Aorta (tissue), 5 donors: ENCODE measurements around the gene NAALADL2. TPM values are rescaled to one million over a fixed set of nuclear protein-coding genes. Genes with fewer than 3 reads are reported as not detected.

Experiments
- ATAC-seq: fragments of 200-7000 bp; cut with Tn5 transposase; one replicate; pipeline ENCODE4 v1.9.1; 2022; ENCODE audit warnings: moderate library complexity; ENCODE audit not compliant: low FRiP score
- DNase-seq, 2 donors: peaks; one replicate each; pipeline ENCODE4 v3.0.0-alpha.2; 2020
- H3K27ac ChIP-seq, 2 donors: one replicate each; pipeline ENCODE4 v1.5.1; 2013; ENCODE audit warnings: low read length in 2 of 2, mild to moderate bottlenecking in 2 of 2, moderate library complexity in 2 of 2, control low read depth in 1 of 2, inconsistent platforms in 1 of 2, low read depth in 1 of 2
- H3K27me3 ChIP-seq, 2 donors: one replicate each; pipeline ENCODE4 v1.6.1; 2013; ENCODE audit warnings: control low read depth in 1 of 2, low read length in 1 of 2, mild to moderate bottlenecking in 1 of 2, moderate library complexity in 1 of 2; ENCODE audit not compliant: insufficient read depth in 2 of 2, control insufficient read depth in 1 of 2
- H3K36me3 ChIP-seq, 2 donors: one replicate each; pipeline ENCODE4 v1.6.1; 2013; ENCODE audit warnings: control low read depth in 1 of 2, low read length in 1 of 2, mild to moderate bottlenecking in 1 of 2; ENCODE audit not compliant: insufficient read depth in 2 of 2, control insufficient read depth in 1 of 2
- H3K4me1 ChIP-seq, 2 donors: one replicate each; pipeline ENCODE4 v1.6.1; 2013; ENCODE audit warnings: low read length in 2 of 2, control low read depth in 1 of 2, mild to moderate bottlenecking in 1 of 2, moderate library complexity in 1 of 2; ENCODE audit not compliant: insufficient read depth in 2 of 2, control insufficient read depth in 1 of 2
- H3K4me3 ChIP-seq, 2 donors: one replicate each; pipeline ENCODE4 v1.5.1; 2013; ENCODE audit warnings: low read length in 2 of 2, control low read depth in 1 of 2, mild to moderate bottlenecking in 1 of 2
- H3K9me3 ChIP-seq: one replicate; pipeline ENCODE4 v1.6.1; 2013; ENCODE audit warnings: mild to moderate bottlenecking, low read length; ENCODE audit not compliant: control insufficient read depth
- WGBS, 2 donors: extraction: QIAGEN DNeasy Blood & Tissue Kit; methylation state at CpG; one replicate each; pipeline ENCODE4 v1.1.7; 2013; 5-methylcytosine and 5-hydroxymethylcytosine counted together
- intact Hi-C, 2 donors: fragments of 100-400 bp; cut with DNase I; formaldehyde crosslinking; loops; one replicate each; pipeline versions ENCODE4 v1.14.2 to v1.15.0; 2022
- polyA plus RNA-seq, 2 donors: library from polyadenylated mRNA; stranded (reverse); fragments of 200-250 nt; gene quantifications; one replicate each; pipeline ENCODE4 v1.2.3, GENCODE V29; 2013
- total RNA-seq, 2 donors: library from RNA; stranded (reverse); fragmentation: NEBNext Ultra II Directional; extraction: Animal tissue kit (Norgen Biotek cat#: 25700); gene quantifications; one replicate each; pipeline ENCODE4 v1.2.1, GENCODE V29; 2021
- donor health status: healthy with polysubstance abuse.
- donor health status: Bipolar disorder and iron deficiency.
- donor health status: DM: no; HTN: no; CAD: no.
- donor health status: DM: no; HTN: no; CAD: no.
- donor health status: DM: yes; HTN: yes; CAD: no.

NAALADL2 gene
- total and polyA plus RNA-seq, 4 donors, result 4.3 to 29.8 (median 11.9) TPM

GRCh38 chr3:174907628-174908407 lies 48.7 kb downstream of the NAALADL2 start:
- H3K36me3 ChIP-seq, result no peaks in the 10 kb centered on the region
- ATAC-seq, result no peak
- no peak overlapping the region for H3K4me3 ChIP-seq
- DNase-seq, result no peak
- intact Hi-C loops, result no loop called here
- 66 to 76% methylated on average over 4 of the region's 4 CpGs for WGBS, 2 donors
- H3K27me3 ChIP-seq, result no peaks in the 10 kb centered on the region
- no peaks in the 10 kb centered on the region for H3K9me3 ChIP-seq
- no peak overlapping the region for H3K27ac ChIP-seq
- H3K4me1 ChIP-seq, result peaks cover 0 to 1% of the 10 kb centered on the region in 2 donors

GRCh38 chr3:174931473-174932353 lies 72.6 kb downstream of the NAALADL2 start:
- no peaks in the 10 kb centered on the region for H3K27me3 ChIP-seq

GRCh38 chr3:174936590-174936989 lies 77.5 kb downstream of the NAALADL2 start:
- Histone ChIP-seq H3K27me3 (no peaks in the 10 kb centered on the region), H3K27ac (no peak overlapping the region), H3K9me3 (no peaks in the 10 kb centered on the region), H3K4me3 (no peak overlapping the region), H3K36me3 (no peaks in the 10 kb centered on the region), H3K4me1 (no peaks in the 10 kb centered on the region)
- intact Hi-C loops, result no loop called here
- DNase-seq, result no peak
- ATAC-seq, result no peak
- WGBS, 2 donors, result 93 to 94% methylated on average over 4 of the region's 4 CpGs

More at GRCh38 chr3:174931473-174932353, 72.6 kb downstream of the NAALADL2 start:
- Histone ChIP-seq H3K9me3 (no peaks in the 10 kb centered on the region), H3K27ac (no peak overlapping the region), H3K4me1 (no peaks in the 10 kb centered on the region), H3K36me3 (no peaks in the 10 kb centered on the region), H3K4me3 (no peak overlapping the region)
- DNase-seq (no peak), ATAC-seq (no peak)
- intact Hi-C loops, result no loop called here
- WGBS, 2 donors, result 37 to 92% methylated on average over 2 of the region's 2 CpGs

- intact Hi-C loops, result no loop called here
- Histone ChIP-seq H3K27ac (no peak overlapping the region), H3K27me3 (no peaks in the 10 kb centered on the region), H3K4me1 (no peaks in the 10 kb centered on the region), H3K9me3 (no peaks in the 10 kb centered on the region), H3K4me3 (no peak overlapping the region), H3K36me3 (no peaks in the 10 kb centered on the region)
- DNase-seq (no peak), ATAC-seq (no peak)
These were observed 78.3 kb downstream of the NAALADL2 start for GRCh38 chr3:174937478-174937877.

- WGBS, 2 donors, result 72 to 91% methylated on average over 4 of the region's 4 CpGs
- Histone ChIP-seq H3K4me3 (no peak overlapping the region), H3K9me3 (no peaks in the 10 kb centered on the region), H3K27ac (no peak overlapping the region), H3K4me1 (no peaks in the 10 kb centered on the region), H3K36me3 (no peaks in the 10 kb centered on the region), H3K27me3 (no peaks in the 10 kb centered on the region)
- intact Hi-C loops, result no loop called here
- no peak for ATAC-seq
- no peak for DNase-seq
These were observed 79.0 kb downstream of the NAALADL2 start for GRCh38 chr3:174938102-174938501.

GRCh38 chr3:174940151-174940550 lies 81.0 kb downstream of the NAALADL2 start:
- intact Hi-C loops, result loop anchor here in 1 of 2 donors (10.0 kb wide), 1 partner anchor 75 kb away; no protein-coding TSS in a partner anchor
- no peaks in the 10 kb centered on the region for H3K4me1 ChIP-seq
- no peaks in the 10 kb centered on the region for H3K27me3 ChIP-seq
- 95 to 97% methylated on average over 2 of the region's 2 CpGs for WGBS, 2 donors
- no peaks in the 10 kb centered on the region for H3K36me3 ChIP-seq
- no peak overlapping the region for H3K4me3 ChIP-seq
- ATAC-seq (no peak), DNase-seq (no peak)
- no peak overlapping the region for H3K27ac ChIP-seq
- H3K9me3 ChIP-seq, result no peaks in the 10 kb centered on the region

GRCh38 chr3:174945276-174945675 lies 86.1 kb downstream of the NAALADL2 start:
- DNase-seq (no peak), ATAC-seq (no peak)
- Histone ChIP-seq H3K4me3 (no peak overlapping the region), H3K27me3 (no peaks in the 10 kb centered on the region), H3K4me1 (no peaks in the 10 kb centered on the region), H3K27ac (no peak overlapping the region), H3K9me3 (no peaks in the 10 kb centered on the region), H3K36me3 (no peaks in the 10 kb centered on the region)
- WGBS, 2 donors, result 6 to 17% methylated on average over 2 of the region's 2 CpGs
- intact Hi-C loops, result loop anchor here (5.0 to 10.0 kb wide), 2 partner anchors 80 to 123 kb away; no protein-coding TSS in a partner anchor

- H3K9me3 ChIP-seq, result no peaks in the 10 kb centered on the region
- H3K27me3 ChIP-seq, result no peaks in the 10 kb centered on the region
- no peak overlapping the region for H3K27ac ChIP-seq
- H3K4me3 ChIP-seq, result no peak overlapping the region
- no peaks in the 10 kb centered on the region for H3K36me3 ChIP-seq
- no peaks in the 10 kb centered on the region for H3K4me1 ChIP-seq
- DNase-seq, result no peak
- 84 to 87% methylated on average over 2 of the region's 2 CpGs for WGBS, 2 donors
- intact Hi-C loops, result loop anchor here (5.0 to 10.0 kb wide), 2 partner anchors 81 to 124 kb away; no protein-coding TSS in a partner anchor
- no peak for ATAC-seq
These were observed 86.8 kb downstream of the NAALADL2 start for GRCh38 chr3:174945951-174946350.
